22Rv1 (cell line): ENCODE results near the gene EBF3.

ENCODE experiments used
- ZFX ChIP-seq: fragments of 450-650 bp; IDR thresholded peaks from 2 replicates; pipeline ENCODE4 v1.6.1; 2017; ENCODE audit warnings: antibody characterized with exemption, borderline replicate concordance
- TF ChIP-seq, protein P1 (sequence below): fragments of 450-650 bp; IDR thresholded peaks from 2 replicates; pipeline ENCODE4 v1.5.1; 2017; ENCODE audit warnings: mild to moderate bottlenecking

DNA sequence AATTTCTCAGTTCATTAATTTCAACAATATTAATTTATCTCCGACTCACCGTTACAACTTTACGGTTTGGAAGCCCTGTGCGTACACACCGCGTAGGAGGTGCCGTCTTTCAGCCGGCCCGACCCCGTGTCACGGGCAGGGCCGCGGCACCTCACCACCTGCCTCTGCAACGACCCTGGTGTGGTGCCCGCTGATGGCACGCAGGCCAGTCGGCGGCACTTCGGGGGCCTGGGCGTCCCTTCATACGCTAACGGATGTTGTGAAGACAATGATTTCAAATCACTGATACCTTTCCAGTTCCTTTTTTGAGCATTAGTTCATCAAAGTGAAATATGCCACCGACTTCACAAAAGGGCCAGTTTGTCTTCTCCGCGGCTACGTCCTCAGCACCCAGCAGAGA, 125.3 kb downstream of the EBF3 start:
- TF ChIP-seq, protein P1, sequence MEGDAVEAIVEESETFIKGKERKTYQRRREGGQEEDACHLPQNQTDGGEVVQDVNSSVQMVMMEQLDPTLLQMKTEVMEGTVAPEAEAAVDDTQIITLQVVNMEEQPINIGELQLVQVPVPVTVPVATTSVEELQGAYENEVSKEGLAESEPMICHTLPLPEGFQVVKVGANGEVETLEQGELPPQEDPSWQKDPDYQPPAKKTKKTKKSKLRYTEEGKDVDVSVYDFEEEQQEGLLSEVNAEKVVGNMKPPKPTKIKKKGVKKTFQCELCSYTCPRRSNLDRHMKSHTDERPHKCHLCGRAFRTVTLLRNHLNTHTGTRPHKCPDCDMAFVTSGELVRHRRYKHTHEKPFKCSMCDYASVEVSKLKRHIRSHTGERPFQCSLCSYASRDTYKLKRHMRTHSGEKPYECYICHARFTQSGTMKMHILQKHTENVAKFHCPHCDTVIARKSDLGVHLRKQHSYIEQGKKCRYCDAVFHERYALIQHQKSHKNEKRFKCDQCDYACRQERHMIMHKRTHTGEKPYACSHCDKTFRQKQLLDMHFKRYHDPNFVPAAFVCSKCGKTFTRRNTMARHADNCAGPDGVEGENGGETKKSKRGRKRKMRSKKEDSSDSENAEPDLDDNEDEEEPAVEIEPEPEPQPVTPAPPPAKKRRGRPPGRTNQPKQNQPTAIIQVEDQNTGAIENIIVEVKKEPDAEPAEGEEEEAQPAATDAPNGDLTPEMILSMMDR, result no peak
- no peak for TF ChIP-seq ZFX
